Esophagus muscularis mucosa (tissue), 4 donors: Measurements from ENCODE around the gene ANKS1A. TPM values are rescaled to one million over a fixed set of nuclear protein-coding genes. Genes with fewer than 3 reads are reported as not detected.

Experiments
- DNase-seq: peaks from one replicate; pipeline ENCODE4 v3.0.0-alpha.2; 2017; ENCODE audit errors: extremely low spot score
- H3K27ac ChIP-seq, 4 donors: fragments of 200-600 bp; sonication (generic); replicated peaks in 1 of 4; 1 replicate in 3 of 4; 2 replicates in 1 of 4; pipeline ENCODE4 v1.5.1; 2016 to 2019; ENCODE audit warnings: mild to moderate bottlenecking in 1 of 4
- H3K27me3 ChIP-seq, 4 donors: fragments of 200-600 bp; sonication (generic); one replicate each; pipeline versions ENCODE4 v1.5.1 to v1.6.0; 2016 to 2019
- H3K36me3 ChIP-seq, 4 donors: fragments of 200-600 bp; sonication (generic); one replicate each; pipeline ENCODE4 v1.5.1; 2016 to 2019
- H3K4me1 ChIP-seq, 4 donors: fragments of 200-600 bp; sonication (generic); one replicate each; pipeline ENCODE4 v1.5.1; 2016 to 2019
- H3K4me3 ChIP-seq, 4 donors: fragments of 200-600 bp; sonication (generic); 1 replicate in 2 of 4; 2 replicates in 2 of 4; pipeline ENCODE4 v1.5.1; 2016 to 2019; ENCODE audit warnings: mild to moderate bottlenecking in 4 of 4, moderate library complexity in 1 of 4
- H3K9me3 ChIP-seq, 4 donors: fragments of 200-600 bp; sonication (generic); 1 replicate in 3 of 4; 2 replicates in 1 of 4; pipeline ENCODE4 v1.5.1; 2016 to 2019
- EP300 ChIP-seq: sonication (generic); formaldehyde crosslinking; IDR thresholded peaks from one replicate; pipeline ENCODE4 v1.6.1; 2017; ENCODE audit warnings: antibody characterized with exemption
- POLR2A ChIP-seq: fragments of 450-650 bp; IDR thresholded peaks from one replicate; pipeline ENCODE4 v1.6.1; 2017; ENCODE audit warnings: antibody characterized with exemption, moderate library complexity, mild to moderate bottlenecking, low read depth
- POLR2AphosphoS5 ChIP-seq, 2 donors: sonication (generic); formaldehyde crosslinking; IDR thresholded peaks; one replicate each; pipeline ENCODE4 v1.6.1; 2017; ENCODE audit warnings: antibody characterized with exemption in 2 of 2
- WGBS: methylation state at CpG from one replicate; pipeline ENCODE4 v1.1.5; 2018; 5-methylcytosine and 5-hydroxymethylcytosine counted together
- intact Hi-C: fragments of 100-400 bp; cut with DNase I; formaldehyde crosslinking; loops from one replicate; pipeline ENCODE4 v1.15.1; 2023
- total RNA-seq, 4 donors: library from RNA; depleted of rRNA; stranded (reverse); fragments of >200 nt; gene quantifications; one replicate each; pipeline versions ENCODE4 v1.1.0 to v1.2.1, GENCODE V29; 2016
- TF ChIP-seq, protein P1 (sequence below), 3 experiments: fragments of 200-600 bp in 2 of 3; fragments of 450-650 bp in 1 of 3; sonication (generic) in 2 of 3; IDR thresholded peaks; one replicate each; pipeline ENCODE4 v1.5.1; 2017 to 2019; ENCODE audit warnings: antibody characterized with exemption in 3 of 3, mild to moderate bottlenecking in 2 of 3, moderate library complexity in 1 of 3

ANKS1A gene
- total RNA-seq, 4 donors from 2014 or later, result 68.3 to 132 (median 98.7) TPM

DNA sequence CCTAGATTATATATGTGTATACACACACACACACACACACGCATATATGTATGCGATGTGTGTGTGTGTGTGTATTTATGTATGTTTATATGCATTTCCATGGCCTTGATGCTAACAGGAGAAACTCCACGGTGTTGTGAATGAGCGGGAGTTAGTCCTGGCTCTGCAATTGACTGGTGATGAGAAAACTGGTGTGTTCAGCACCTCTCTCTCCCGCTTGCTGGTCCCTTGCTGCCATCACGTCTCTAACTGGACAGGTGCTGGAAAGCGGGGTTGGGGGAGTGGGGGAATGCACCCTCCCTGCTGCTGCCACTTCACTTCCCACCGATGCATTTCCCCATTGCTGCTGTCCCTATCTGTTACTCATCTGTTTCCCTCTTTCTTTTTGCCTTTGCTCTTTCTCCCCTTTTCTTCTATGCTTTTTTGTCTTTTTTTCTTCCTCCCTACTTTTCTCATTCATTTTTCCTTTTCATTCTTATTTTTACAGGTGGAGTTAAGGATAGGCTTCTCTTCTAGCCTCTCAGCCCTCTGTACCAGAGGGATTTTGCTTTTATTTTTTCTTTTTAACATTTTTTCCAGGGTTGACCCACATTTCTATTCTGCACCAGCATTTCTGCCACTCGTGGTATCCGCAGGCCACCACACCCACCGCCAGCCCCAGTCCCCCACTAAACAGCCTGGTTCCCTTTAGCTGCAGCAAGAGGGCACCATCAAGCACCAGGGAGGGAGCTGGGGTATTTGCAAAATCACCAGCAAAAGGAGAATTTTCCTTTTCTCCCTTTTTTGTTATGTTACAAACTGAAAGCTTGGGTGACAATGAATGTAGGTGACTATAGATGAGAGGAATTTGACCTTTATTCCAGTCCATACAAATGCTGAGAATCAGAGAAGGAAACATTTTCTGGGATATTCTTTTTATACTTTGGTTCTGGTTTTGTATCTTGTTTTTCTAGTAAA is 136.5 kb downstream of the ANKS1A start:
- Histone ChIP-seq H3K36me3 (peaks cover 0 to 17% (median 10%) of the 10 kb centered on the region in 4 donors), H3K27ac (peak overlapping the region; percentile 92 to 99 (median 96)), H3K27me3 (no peaks in the 10 kb centered on the region), H3K4me1 (peaks cover 86 to 100% (median 98%) of the 10 kb centered on the region in 4 donors), H3K9me3 (no peaks in the 10 kb centered on the region), H3K4me3 (peak overlapping the region; percentile 3 to 71 (median 20))
- 59% methylated on average over 11 of the region's 11 CpGs for WGBS
- intact Hi-C loops, result no loop called here
- DNase-seq, result no peak
- TF ChIP-seq EP300, result no peak
- TF ChIP-seq, protein P1, sequence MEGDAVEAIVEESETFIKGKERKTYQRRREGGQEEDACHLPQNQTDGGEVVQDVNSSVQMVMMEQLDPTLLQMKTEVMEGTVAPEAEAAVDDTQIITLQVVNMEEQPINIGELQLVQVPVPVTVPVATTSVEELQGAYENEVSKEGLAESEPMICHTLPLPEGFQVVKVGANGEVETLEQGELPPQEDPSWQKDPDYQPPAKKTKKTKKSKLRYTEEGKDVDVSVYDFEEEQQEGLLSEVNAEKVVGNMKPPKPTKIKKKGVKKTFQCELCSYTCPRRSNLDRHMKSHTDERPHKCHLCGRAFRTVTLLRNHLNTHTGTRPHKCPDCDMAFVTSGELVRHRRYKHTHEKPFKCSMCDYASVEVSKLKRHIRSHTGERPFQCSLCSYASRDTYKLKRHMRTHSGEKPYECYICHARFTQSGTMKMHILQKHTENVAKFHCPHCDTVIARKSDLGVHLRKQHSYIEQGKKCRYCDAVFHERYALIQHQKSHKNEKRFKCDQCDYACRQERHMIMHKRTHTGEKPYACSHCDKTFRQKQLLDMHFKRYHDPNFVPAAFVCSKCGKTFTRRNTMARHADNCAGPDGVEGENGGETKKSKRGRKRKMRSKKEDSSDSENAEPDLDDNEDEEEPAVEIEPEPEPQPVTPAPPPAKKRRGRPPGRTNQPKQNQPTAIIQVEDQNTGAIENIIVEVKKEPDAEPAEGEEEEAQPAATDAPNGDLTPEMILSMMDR (IDR thresholded peaks at IDR 0.05), result peak; percentile 45 to 46 (median 45)

DNA sequence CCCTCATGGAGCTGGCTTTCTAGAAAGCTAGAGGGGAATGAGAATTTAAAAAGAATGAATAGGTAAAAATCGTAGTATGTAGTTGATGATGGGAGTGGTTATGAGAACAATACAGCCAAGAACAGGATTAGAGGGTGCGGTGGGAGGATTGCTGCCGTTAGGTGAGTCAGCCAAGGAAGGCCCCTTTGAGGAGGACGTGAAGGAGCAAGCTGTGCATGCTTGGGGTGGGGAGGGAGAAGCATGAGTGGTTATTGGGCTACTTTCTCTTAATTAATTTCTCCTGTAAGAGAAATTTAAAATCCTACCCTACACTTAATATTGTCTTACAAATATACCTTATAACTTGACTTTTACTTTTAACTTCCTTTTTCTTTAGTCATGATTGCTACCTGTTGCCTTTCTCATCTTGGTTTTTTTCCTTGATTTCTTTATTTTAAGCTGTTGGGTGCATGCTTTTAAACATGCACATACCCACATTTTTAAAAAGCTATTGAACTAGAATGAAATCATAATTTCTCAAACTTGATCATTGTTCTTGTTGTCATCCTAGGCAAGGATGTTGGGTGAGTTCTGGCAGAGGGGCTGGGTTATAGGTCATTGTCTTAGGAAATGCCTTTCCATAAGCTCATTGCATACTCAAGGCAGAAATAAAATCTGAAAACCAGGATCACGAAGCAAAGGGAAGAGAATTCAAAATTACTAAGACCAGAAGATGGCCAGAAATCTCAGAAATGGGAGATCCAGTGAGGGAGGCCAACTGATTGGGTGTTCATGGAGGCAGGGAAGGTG is 137.6 kb downstream of the ANKS1A start:
- H3K9me3 ChIP-seq, result no peaks in the 10 kb centered on the region
- no peak for TF ChIP-seq EP300
- TF ChIP-seq POLR2AphosphoS5 (IDR thresholded peaks at IDR 0.05), result no peak
- intact Hi-C loops, result no loop called here
- peak overlapping the region; percentile 92 to 99 (median 96) for H3K27ac ChIP-seq
- peak overlapping the region in 1 of 4 donors; percentile 71 for H3K4me3 ChIP-seq
- H3K4me1 ChIP-seq, result peaks cover 83 to 100% (median 99%) of the 10 kb centered on the region in 4 donors
- H3K36me3 ChIP-seq, result peaks cover 0 to 24% (median 17%) of the 10 kb centered on the region in 4 donors
- no peak for DNase-seq
- no peaks in the 10 kb centered on the region for H3K27me3 ChIP-seq
- 50% methylated on average over 5 of the region's 5 CpGs for WGBS

DNA sequence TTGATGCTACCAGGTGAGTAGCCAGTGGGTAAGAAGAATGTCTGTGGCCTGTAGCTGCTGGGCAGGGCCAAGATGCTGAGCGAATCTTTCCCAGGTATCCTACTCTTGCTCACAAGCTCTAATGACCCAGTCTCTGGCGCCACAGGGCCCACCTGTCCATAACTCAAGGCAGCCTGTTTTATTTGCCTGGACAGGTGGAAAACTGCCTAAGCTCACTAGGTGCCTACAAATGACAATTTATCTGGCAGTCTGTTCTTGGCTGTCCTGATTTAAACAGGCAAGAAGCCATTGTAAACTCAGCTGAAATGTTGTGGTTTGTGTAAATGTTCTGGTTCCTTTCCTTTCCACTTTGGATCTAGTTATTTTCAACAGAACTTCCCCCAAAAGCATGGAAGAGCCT is 138.8 kb downstream of the ANKS1A start:
- TF ChIP-seq, protein P1 (IDR thresholded peaks at IDR 0.05), result no peak
- TF ChIP-seq POLR2A (no peak), EP300 (no peak), POLR2AphosphoS5 (IDR thresholded peaks at IDR 0.05) (no peak)
- H3K27me3 ChIP-seq, result no peaks in the 10 kb centered on the region
- peak overlapping the region; percentile 92 to 99 (median 96) for H3K27ac ChIP-seq
- 37% methylated on average over 2 of the region's 2 CpGs for WGBS
- H3K4me3 ChIP-seq, result no peak overlapping the region
- no peaks in the 10 kb centered on the region for H3K9me3 ChIP-seq
- H3K36me3 ChIP-seq, result peaks cover 0 to 24% (median 15%) of the 10 kb centered on the region in 4 donors
- intact Hi-C loops, result no loop called here
- no peak for DNase-seq
- peaks cover 71 to 100% (median 99%) of the 10 kb centered on the region in 4 donors for H3K4me1 ChIP-seq

DNA sequence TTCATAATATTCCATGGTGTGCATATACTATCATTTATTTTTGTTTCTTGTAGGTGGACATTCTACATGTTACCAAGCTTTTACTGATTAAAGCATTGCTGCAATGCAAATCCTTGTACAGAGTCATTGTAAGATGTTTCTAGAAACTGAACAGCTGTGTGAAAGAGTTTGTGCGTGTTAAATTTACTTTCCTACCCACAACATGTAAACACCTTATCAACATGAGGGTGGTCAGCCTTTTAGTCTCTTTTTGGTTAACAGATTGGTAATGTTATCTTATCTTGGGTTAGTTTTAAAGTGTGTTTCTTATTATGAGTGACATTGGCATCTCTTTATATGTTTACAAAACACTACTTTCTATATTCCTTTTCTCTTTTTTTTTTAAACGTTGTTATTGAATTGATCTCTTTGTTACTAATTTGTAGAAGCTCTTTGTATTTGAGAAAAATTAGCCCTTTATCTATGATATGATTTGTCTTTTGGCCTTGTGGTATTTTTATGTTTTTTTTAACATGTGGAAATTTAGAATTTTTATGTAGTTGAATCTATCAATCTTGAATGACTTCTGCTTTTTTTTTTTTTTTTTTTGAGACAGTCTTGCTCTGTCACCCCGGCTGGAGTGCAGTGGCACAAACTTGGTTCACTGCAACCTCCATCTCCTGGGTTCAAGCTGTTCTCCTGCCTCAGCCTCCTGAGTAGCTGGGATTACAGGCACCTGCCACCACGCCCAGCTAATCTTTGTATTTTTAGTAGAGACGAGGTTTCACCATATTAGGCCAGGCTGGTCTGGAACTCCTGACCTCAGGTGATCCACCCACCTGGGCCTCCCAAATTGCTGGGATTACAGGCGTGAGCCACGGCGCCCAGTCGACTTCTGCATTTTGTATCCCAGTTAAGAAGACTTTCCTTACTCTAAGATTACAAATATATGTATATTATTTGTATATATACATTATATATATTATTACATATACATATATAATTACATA is 140.0 kb downstream of the ANKS1A start:
- WGBS, result 81% methylated on average over 9 of the region's 9 CpGs
- TF ChIP-seq POLR2AphosphoS5 (IDR thresholded peaks at IDR 0.05) (no peak), POLR2A (no peak), EP300 (no peak)
- TF ChIP-seq, protein P1 (IDR thresholded peaks at IDR 0.05), result no peak
- DNase-seq, result no peak
- Histone ChIP-seq H3K4me3 (no peak overlapping the region), H3K27ac (peak overlapping the region; percentile 75 to 99 (median 94)), H3K36me3 (peaks cover 0 to 31% (median 15%) of the 10 kb centered on the region in 4 donors), H3K4me1 (peaks cover 68 to 100% (median 99%) of the 10 kb centered on the region in 4 donors), H3K27me3 (no peaks in the 10 kb centered on the region), H3K9me3 (no peaks in the 10 kb centered on the region)
- intact Hi-C loops, result no loop called here
